Mucosa of rectum (tissue), 2 donors: ENCODE results near the gene TLR6.

ENCODE experiments used
- H3K27ac ChIP-seq, 2 donors: one replicate each; pipeline ENCODE4 v1.7.0; 2013; ENCODE audit warnings: inconsistent platforms in 2 of 2, low read depth in 2 of 2, low read length in 2 of 2
- H3K27me3 ChIP-seq, 2 donors: one replicate each; pipeline ENCODE4 v1.7.0; 2013; ENCODE audit warnings: low read length in 2 of 2; ENCODE audit not compliant: control insufficient read depth in 2 of 2, insufficient read depth in 2 of 2
- H3K36me3 ChIP-seq, 2 donors: one replicate each; pipeline ENCODE4 v1.7.0; 2013; ENCODE audit warnings: low read length in 2 of 2; ENCODE audit not compliant: control insufficient read depth in 2 of 2, insufficient read depth in 2 of 2
- H3K4me1 ChIP-seq, 2 donors: one replicate each; pipeline ENCODE4 v1.7.0; 2013; ENCODE audit warnings: low read length in 2 of 2, mild to moderate bottlenecking in 1 of 2; ENCODE audit not compliant: control insufficient read depth in 2 of 2, insufficient read depth in 2 of 2
- H3K4me3 ChIP-seq, 2 donors: one replicate each; pipeline ENCODE4 v1.7.0; 2013; ENCODE audit warnings: low read length in 2 of 2
- H3K9ac ChIP-seq, 2 donors: one replicate each; pipeline ENCODE4 v1.7.0; 2013; ENCODE audit warnings: low read length in 2 of 2, low read depth in 1 of 2, mild to moderate bottlenecking in 1 of 2
- H3K9me3 ChIP-seq, 2 donors: one replicate each; pipeline ENCODE4 v1.7.0; 2013; ENCODE audit warnings: low read length in 2 of 2; ENCODE audit not compliant: control insufficient read depth in 2 of 2
- donor health status: healthy.
- donor health status: Normal muscosa, but diverticular disease.

The TLR6 gene

DNA sequence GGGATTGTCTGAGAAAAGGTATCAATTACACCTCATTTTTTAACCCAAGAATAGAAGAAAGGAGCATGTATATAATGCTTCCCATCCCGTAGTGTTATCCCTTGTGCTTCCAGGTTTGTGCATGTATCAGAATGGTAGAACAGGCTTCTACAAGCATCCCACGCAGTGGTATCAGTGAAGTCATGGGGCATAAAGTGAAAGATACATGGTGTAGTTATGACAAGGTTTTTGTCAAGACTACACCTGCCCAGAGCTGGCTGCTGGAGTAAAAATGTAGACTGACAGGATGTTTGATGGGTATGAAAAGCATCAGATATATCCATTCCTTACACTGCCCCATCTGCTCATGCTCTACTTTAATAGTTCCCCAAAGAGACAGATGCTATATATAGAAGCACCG is 61.5 kb downstream of the TLR6 start:
- no peak overlapping the region for H3K27ac ChIP-seq
- H3K9ac ChIP-seq, result no peak overlapping the region
- no peak overlapping the region for H3K4me3 ChIP-seq
- no peaks in the 10 kb centered on the region for H3K9me3 ChIP-seq
- H3K36me3 ChIP-seq, result peaks cover 3 to 7% of the 10 kb centered on the region in 2 donors
- H3K4me1 ChIP-seq, result no peaks in the 10 kb centered on the region
- H3K27me3 ChIP-seq, result no peaks in the 10 kb centered on the region

GRCh38 chr4:38794051-38794450 is 62.6 kb downstream of the TLR6 start:
- H3K9me3 ChIP-seq, result no peaks in the 10 kb centered on the region
- H3K4me3 ChIP-seq, result no peak overlapping the region
- H3K36me3 ChIP-seq, result peaks cover under 1 to 1% of the 10 kb centered on the region in 2 donors
- H3K27ac ChIP-seq, result no peak overlapping the region
- no peaks in the 10 kb centered on the region for H3K4me1 ChIP-seq
- no peaks in the 10 kb centered on the region for H3K27me3 ChIP-seq
- no peak overlapping the region for H3K9ac ChIP-seq

GRCh38 chr4:38791010-38791409 is 65.6 kb downstream of the TLR6 start:
- Histone ChIP-seq H3K27me3 (no peaks in the 10 kb centered on the region), H3K4me1 (no peaks in the 10 kb centered on the region), H3K27ac (no peak overlapping the region), H3K4me3 (no peak overlapping the region), H3K9ac (no peak overlapping the region), H3K36me3 (no peaks in the 10 kb centered on the region), H3K9me3 (no peaks in the 10 kb centered on the region)

DNA sequence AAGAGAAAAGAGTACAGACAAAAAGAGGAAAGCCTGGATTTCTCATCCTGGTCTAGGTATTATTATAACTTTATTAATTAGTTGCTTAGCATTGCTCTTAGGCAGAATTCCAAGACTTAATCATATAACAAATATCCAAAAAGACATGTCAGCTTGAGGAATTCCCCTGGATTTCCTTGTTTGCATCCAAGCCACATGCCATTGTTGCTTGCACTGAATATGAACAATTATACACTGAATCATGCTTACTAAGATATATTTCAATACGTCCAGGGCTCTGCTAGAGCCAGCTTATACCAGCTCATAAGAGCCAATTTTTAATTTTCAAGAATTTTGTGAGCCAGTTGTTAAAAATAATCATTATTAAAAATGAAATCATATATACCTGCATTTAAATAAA is 68.3 kb downstream of the TLR6 start:
- no peak overlapping the region for H3K9ac ChIP-seq
- no peak overlapping the region for H3K27ac ChIP-seq
- H3K36me3 ChIP-seq, result no peaks in the 10 kb centered on the region
- no peaks in the 10 kb centered on the region for H3K4me1 ChIP-seq
- no peak overlapping the region for H3K4me3 ChIP-seq
- H3K27me3 ChIP-seq, result no peaks in the 10 kb centered on the region
- H3K9me3 ChIP-seq, result no peaks in the 10 kb centered on the region

DNA sequence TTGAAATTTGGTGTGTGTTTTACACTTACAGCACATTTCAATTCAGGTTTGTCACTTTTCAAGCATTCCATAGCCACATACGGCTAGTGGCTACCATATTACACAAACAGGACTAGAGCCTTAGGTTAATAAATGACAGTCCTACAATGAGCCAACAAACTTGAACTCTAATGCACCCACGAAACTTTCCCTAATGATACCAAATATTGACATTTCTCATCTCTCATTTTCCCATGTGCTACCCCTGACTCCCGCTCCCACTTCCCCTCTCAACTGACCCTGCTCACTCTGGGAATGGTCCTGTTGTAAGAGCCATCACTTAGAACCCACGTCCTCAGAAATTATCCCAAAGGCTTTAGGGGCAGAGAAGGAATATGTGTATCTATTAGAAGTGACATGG is 68.9 kb downstream of the TLR6 start:
- Histone ChIP-seq H3K4me1 (no peaks in the 10 kb centered on the region), H3K27ac (no peak overlapping the region), H3K9ac (no peak overlapping the region), H3K9me3 (no peaks in the 10 kb centered on the region), H3K4me3 (no peak overlapping the region), H3K27me3 (no peaks in the 10 kb centered on the region), H3K36me3 (no peaks in the 10 kb centered on the region)

DNA sequence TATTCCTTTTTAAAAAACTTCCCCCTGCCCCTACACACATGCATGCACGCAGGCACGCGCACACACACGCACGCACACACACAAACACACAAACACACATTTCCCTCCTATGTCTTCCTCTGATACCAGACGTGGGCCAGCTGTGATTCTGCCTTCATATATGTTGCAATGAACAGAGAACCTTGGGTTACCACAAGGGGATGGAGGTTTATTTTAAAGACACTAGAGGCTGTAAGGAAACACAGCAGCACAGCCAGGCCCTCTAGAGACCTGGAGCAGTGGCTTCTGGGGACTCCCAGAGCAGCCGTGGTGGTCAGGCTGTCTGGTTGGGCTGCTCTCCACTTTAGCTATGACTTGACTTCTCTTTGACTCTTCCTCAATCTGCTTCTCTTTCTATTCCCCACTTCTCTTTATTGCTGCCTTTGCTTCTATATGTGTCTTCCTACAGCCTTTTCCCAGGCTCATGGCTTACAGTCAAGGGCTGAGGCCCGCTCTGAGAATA is 70.7 kb downstream of the TLR6 start:
- Histone ChIP-seq H3K9me3 (no peaks in the 10 kb centered on the region), H3K9ac (no peak overlapping the region), H3K27me3 (no peaks in the 10 kb centered on the region), H3K4me1 (no peaks in the 10 kb centered on the region), H3K4me3 (no peak overlapping the region), H3K27ac (no peak overlapping the region), H3K36me3 (no peaks in the 10 kb centered on the region)

DNA sequence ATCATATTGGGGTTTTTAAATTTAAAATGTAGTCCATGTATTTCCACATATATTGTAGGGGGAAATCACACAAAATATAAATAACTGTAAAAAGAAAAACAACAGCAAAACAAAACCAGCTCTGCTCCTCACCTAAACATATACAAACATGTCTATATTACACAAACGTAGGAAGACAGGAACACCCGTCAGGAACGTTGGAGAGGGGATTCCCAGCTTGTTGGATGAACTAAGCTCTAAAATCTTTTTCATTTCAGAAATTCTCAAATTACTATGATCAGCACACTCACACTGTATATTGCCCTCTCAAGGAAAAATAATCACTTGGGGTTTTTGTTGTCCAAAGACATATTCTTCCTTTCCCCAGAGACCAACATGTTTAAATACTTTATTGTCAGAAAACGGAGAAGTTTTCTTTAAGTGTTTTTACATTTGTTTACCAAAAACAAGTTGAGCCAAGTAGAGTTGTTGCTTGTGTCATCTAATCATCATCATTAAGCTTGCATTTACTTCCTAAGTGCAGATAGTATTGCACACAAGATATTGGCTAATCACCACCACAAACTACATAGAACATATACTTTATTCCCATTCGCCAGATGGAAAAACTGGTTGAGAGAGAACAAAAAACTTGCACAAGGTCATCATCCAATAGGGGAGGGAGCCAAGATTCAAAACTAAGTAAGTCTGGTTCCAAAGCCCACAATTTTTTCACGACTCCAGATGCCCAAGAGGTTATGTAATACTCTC is 71.4 kb downstream of the TLR6 start:
- no peaks in the 10 kb centered on the region for H3K27me3 ChIP-seq
- no peaks in the 10 kb centered on the region for H3K4me1 ChIP-seq
- no peak overlapping the region for H3K27ac ChIP-seq
- H3K4me3 ChIP-seq, result no peak overlapping the region
- no peaks in the 10 kb centered on the region for H3K9me3 ChIP-seq
- H3K9ac ChIP-seq, result no peak overlapping the region
- no peaks in the 10 kb centered on the region for H3K36me3 ChIP-seq

GRCh38 chr4:38784141-38784540 is 72.5 kb downstream of the TLR6 start:
- no peak overlapping the region for H3K4me3 ChIP-seq
- H3K4me1 ChIP-seq, result no peaks in the 10 kb centered on the region
- H3K36me3 ChIP-seq, result no peaks in the 10 kb centered on the region
- no peaks in the 10 kb centered on the region for H3K27me3 ChIP-seq
- no peak overlapping the region for H3K27ac ChIP-seq
- no peaks in the 10 kb centered on the region for H3K9me3 ChIP-seq
- H3K9ac ChIP-seq, result no peak overlapping the region

- no peaks in the 10 kb centered on the region for H3K36me3 ChIP-seq
- no peaks in the 10 kb centered on the region for H3K9me3 ChIP-seq
- no peak overlapping the region for H3K4me3 ChIP-seq
- no peaks in the 10 kb centered on the region for H3K27me3 ChIP-seq
- H3K4me1 ChIP-seq, result no peaks in the 10 kb centered on the region
- H3K27ac ChIP-seq, result no peak overlapping the region
- H3K9ac ChIP-seq, result no peak overlapping the region
Observed at GRCh38 chr4:38783109-38783460, 73.5 kb downstream of the TLR6 start.

- no peak within 1 kb of the TSS for H3K27ac ChIP-seq
- peak within 1 kb of the TSS in 1 of 2 donors; percentile 49 for H3K4me3 ChIP-seq
- H3K36me3 ChIP-seq, result no peaks in the 10 kb centered on the region
- H3K4me1 ChIP-seq, result no peaks in the 10 kb centered on the region
- no peak within 1 kb of the TSS for H3K9ac ChIP-seq
- H3K27me3 ChIP-seq, result no peaks in the 10 kb centered on the region
- H3K9me3 ChIP-seq, result no peaks in the 10 kb centered on the region
Observed at GRCh38 chr4:38782452-38783108, 74.0 kb downstream of the TLR6 start, which contains the start of gene TLR10. TLR10 (minus strand) TSS chr4:38782990; CDS start chr4:38775590, 7,400 bp downstream.
